Epithelial cell of esophagus (primary cell): ENCODE data around the gene MAP1LC3C.

Source experiments
- DNase-seq: peaks from one replicate; pipeline ENCODE4 v3.0.0; 2010; ENCODE audit warnings: low read depth
- H3K4me3 ChIP-seq: 2 replicates; pipeline ENCODE4 v1.5.1; 2011; ENCODE audit warnings: mild to moderate bottlenecking, low read length, control low read depth
- TF ChIP-seq, protein P1 (sequence below): IDR thresholded peaks from 2 replicates; pipeline ENCODE4 v1.5.1; 2011; ENCODE audit warnings: low read depth, mild to moderate bottlenecking, low read length, control low read depth, inconsistent platforms; ENCODE audit not compliant: insufficient read depth; ENCODE audit errors: missing control alignments

MAP1LC3C gene

GRCh38 chr1:242019018-242019417 is 20.1 kb upstream of the MAP1LC3C start:
- H3K4me3 ChIP-seq: no peak overlapping the region
- DNase-seq: peak; percentile 87
- TF ChIP-seq, protein P1, sequence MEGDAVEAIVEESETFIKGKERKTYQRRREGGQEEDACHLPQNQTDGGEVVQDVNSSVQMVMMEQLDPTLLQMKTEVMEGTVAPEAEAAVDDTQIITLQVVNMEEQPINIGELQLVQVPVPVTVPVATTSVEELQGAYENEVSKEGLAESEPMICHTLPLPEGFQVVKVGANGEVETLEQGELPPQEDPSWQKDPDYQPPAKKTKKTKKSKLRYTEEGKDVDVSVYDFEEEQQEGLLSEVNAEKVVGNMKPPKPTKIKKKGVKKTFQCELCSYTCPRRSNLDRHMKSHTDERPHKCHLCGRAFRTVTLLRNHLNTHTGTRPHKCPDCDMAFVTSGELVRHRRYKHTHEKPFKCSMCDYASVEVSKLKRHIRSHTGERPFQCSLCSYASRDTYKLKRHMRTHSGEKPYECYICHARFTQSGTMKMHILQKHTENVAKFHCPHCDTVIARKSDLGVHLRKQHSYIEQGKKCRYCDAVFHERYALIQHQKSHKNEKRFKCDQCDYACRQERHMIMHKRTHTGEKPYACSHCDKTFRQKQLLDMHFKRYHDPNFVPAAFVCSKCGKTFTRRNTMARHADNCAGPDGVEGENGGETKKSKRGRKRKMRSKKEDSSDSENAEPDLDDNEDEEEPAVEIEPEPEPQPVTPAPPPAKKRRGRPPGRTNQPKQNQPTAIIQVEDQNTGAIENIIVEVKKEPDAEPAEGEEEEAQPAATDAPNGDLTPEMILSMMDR: no peak

- TF ChIP-seq, protein P1: peak; percentile 71
- DNase-seq: peak; percentile 54
- no peak overlapping the region for H3K4me3 ChIP-seq
Measured at GRCh38 chr1:242017580-242018233, 18.8 kb upstream of the MAP1LC3C start.

- DNase-seq: no peak
- H3K4me3 ChIP-seq: no peak overlapping the region
- TF ChIP-seq, protein P1: no peak
Measured at GRCh38 chr1:242016479-242016878, 17.6 kb upstream of the MAP1LC3C start.

DNA sequence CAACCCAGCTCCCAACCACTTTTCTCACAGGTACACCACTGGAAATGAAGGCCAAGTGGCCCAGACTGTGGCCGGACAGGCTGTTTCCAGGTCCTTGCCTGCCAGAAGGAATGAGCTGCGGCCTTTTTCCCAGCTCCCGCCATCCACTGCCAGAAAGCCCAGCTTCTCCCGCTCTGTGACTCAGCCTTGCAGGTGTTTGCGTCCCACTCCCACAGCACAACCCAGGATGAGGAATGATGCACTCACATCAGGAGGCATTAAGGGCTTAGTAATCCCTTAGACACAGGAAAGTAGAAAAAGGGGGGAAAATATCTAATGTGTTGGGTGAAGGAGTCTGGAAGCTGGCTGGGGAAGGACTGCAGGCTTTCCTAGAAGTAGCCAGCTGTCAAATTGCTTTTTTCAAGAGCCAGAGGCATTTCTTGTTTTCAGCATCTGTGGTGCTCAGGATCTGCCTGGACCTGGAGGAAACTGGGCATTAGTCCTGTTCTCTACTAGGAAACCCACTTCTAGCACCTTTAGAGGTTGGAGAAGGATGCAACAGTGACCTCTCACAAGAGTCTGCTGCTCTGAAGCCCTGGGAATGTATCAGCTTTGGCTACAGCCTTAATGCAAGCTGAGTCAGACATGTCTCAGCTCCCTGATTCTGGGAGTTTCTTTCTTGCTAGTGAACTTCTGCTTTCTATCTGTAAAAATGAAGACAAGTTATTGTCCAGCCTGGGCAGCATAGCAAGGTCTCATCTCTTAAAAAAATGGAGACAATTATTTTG is 13.2 kb upstream of the MAP1LC3C start:
- peak; percentile 18 for DNase-seq
- TF ChIP-seq, protein P1: no peak
- H3K4me3 ChIP-seq: no peak overlapping the region

GRCh38 chr1:242008826-242009495 is 10.1 kb upstream of the MAP1LC3C start:
- TF ChIP-seq, protein P1: no peak
- no peak overlapping the region for H3K4me3 ChIP-seq
- no peak for DNase-seq

DNA sequence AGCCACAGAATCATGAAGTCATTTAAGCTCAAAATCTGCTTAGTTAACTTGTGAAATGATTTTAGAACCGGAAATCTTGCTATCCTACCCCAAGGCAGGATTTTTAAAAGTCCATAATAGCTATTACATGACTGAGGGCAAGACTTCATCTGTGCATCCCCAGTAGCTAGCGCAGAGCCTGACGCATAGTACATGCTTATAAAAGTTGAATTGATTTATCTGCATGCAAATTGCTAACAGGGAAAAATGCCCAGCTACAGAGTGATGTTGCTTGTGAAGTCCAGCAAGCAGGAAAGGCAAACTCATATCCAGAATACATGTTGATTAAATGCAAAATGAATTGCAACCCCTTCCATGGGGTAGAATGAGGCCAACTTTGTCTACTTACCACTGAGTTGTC is 8.1 kb upstream of the MAP1LC3C start:
- DNase-seq: no peak

More for the DNA sequence above, 8.1 kb upstream of the MAP1LC3C start:
- TF ChIP-seq, protein P1: no peak
- H3K4me3 ChIP-seq: no peak overlapping the region
